Uterus (tissue), 4 donors: ENCODE data around the gene CLNK. TPM values are rescaled to one million over a fixed set of nuclear protein-coding genes. Genes with fewer than 3 reads are reported as not detected.

Experiments
- DNase-seq, 2 donors: peaks; one replicate each; pipeline ENCODE4 v3.0.0-alpha.2; 2019 to 2020
- H3K27ac ChIP-seq, 2 donors: fragments of 200-600 bp; sonication (generic); 1 replicate in 1 of 2; 2 replicates in 1 of 2; pipeline ENCODE4 v1.5.1; 2016 to 2018
- H3K27me3 ChIP-seq, 2 donors: fragments of 200-600 bp; sonication (generic); one replicate each; pipeline ENCODE4 v1.5.1; 2018 to 2019; ENCODE audit warnings: control low read depth in 1 of 2
- H3K36me3 ChIP-seq, 2 donors: fragments of 200-600 bp; sonication (generic); one replicate each; pipeline ENCODE4 v1.5.1; 2019; ENCODE audit warnings: control low read depth in 1 of 2
- H3K4me1 ChIP-seq, 2 donors: fragments of 200-600 bp; sonication (generic); one replicate each; pipeline ENCODE4 v1.5.1; 2018 to 2019; ENCODE audit warnings: control low read depth in 1 of 2
- H3K4me3 ChIP-seq, 2 donors: fragments of 200-600 bp; sonication (generic); 1 replicate in 1 of 2; 2 replicates in 1 of 2; pipeline ENCODE4 v1.5.1; 2018 to 2019; ENCODE audit warnings: mild to moderate bottlenecking in 1 of 2
- H3K9me3 ChIP-seq, 2 donors: fragments of 200-600 bp; sonication (generic); one replicate each; pipeline ENCODE4 v1.5.1; 2019; ENCODE audit warnings: control low read depth in 1 of 2
- POLR2A ChIP-seq, 2 donors: fragments of 450-650 bp; IDR thresholded peaks; one replicate each; pipeline ENCODE4 v1.6.1; 2016; ENCODE audit warnings: antibody characterized with exemption in 2 of 2, mild to moderate bottlenecking in 1 of 2, moderate library complexity in 1 of 2
- intact Hi-C: fragments of 100-400 bp; cut with DNase I; formaldehyde crosslinking; loops from one replicate; pipeline ENCODE4 v1.15.1; 2023; ENCODE audit warnings: low total_unique reads
- total RNA-seq, 4 donors: library from RNA; depleted of rRNA in 3 of 4; stranded (reverse); fragments of >200 nt in 3 of 4; gene quantifications; one replicate each; pipeline versions ENCODE4 v1.1.0 to v1.2.4, GENCODE V29; 2014 to 2023
- TF ChIP-seq, protein P1 (sequence below), 4 experiments: fragments of 200-600 bp in 2 of 4; fragments of 450-650 bp in 2 of 4; sonication (generic) in 2 of 4; IDR thresholded peaks; one replicate each; pipeline ENCODE4 v1.5.1; 2016 to 2019; ENCODE audit warnings: antibody characterized with exemption in 4 of 4, mild to moderate bottlenecking in 2 of 4, moderate library complexity in 1 of 4
- donor health status: DM: yes; HTN: yes; CAD: no.

The CLNK gene
- total RNA-seq, 4 donors from 2014 or later = not detected

DNA sequence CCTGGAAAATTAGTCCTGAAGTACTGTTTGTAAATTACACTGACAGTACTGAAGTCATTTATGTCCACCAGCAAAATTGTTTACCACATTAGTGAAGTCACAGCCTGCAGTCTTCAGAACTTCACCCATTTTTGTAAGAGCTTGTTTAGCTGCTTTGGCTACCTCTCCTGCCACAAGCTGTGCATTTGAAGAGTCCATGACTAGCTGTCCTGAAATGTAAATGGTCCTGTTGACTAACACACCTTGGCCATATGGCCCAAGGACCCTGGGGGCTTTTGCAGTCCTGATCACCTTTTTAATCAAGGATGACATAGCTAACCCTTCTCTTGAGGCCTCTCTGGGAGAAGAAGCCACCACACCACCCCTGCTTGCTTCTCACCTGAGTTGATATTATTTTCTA, 205.9 kb downstream of the CLNK start:
- H3K27ac ChIP-seq = no peak overlapping the region
- intact Hi-C loops = no loop called here
- H3K27me3 ChIP-seq = no peaks in the 10 kb centered on the region
- H3K4me1 ChIP-seq = no peaks in the 10 kb centered on the region
- no peaks in the 10 kb centered on the region for H3K36me3 ChIP-seq
- DNase-seq = no peak
- no peak overlapping the region for H3K4me3 ChIP-seq
- TF ChIP-seq, protein P1, sequence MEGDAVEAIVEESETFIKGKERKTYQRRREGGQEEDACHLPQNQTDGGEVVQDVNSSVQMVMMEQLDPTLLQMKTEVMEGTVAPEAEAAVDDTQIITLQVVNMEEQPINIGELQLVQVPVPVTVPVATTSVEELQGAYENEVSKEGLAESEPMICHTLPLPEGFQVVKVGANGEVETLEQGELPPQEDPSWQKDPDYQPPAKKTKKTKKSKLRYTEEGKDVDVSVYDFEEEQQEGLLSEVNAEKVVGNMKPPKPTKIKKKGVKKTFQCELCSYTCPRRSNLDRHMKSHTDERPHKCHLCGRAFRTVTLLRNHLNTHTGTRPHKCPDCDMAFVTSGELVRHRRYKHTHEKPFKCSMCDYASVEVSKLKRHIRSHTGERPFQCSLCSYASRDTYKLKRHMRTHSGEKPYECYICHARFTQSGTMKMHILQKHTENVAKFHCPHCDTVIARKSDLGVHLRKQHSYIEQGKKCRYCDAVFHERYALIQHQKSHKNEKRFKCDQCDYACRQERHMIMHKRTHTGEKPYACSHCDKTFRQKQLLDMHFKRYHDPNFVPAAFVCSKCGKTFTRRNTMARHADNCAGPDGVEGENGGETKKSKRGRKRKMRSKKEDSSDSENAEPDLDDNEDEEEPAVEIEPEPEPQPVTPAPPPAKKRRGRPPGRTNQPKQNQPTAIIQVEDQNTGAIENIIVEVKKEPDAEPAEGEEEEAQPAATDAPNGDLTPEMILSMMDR (IDR thresholded peaks at IDR 0.05) = no peak
- TF ChIP-seq POLR2A (IDR thresholded peaks at IDR 0.05) = no peak
- H3K9me3 ChIP-seq = no peaks in the 10 kb centered on the region

DNA sequence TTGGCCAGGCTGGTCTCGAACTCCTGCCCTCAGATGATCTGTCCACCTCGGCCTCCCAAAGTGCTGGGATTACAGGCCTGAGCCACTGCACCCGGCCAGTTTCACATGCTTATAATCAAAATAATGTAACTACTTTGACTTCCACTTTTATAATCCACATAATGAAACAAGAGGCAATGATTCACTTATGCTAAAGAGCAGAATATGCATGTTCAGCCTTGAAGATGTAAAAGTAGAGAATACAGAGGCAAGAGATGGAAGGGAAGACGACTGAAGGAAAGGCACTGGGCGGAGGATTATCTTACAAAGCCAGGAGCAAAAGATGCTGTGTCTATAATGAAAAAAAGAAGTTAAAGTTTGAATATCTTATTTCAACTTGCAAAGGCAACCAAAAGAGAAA, 214.1 kb downstream of the CLNK start:
- no peak for TF ChIP-seq POLR2A (IDR thresholded peaks at IDR 0.05)
- TF ChIP-seq, protein P1 (IDR thresholded peaks at IDR 0.05) = no peak
- no peak for DNase-seq
- no peak overlapping the region for H3K27ac ChIP-seq
- intact Hi-C loops = no loop called here
- no peak overlapping the region for H3K4me3 ChIP-seq
- H3K27me3 ChIP-seq = no peaks in the 10 kb centered on the region
- no peaks in the 10 kb centered on the region for H3K4me1 ChIP-seq
- H3K36me3 ChIP-seq = no peaks in the 10 kb centered on the region
- H3K9me3 ChIP-seq = no peaks in the 10 kb centered on the region

DNA sequence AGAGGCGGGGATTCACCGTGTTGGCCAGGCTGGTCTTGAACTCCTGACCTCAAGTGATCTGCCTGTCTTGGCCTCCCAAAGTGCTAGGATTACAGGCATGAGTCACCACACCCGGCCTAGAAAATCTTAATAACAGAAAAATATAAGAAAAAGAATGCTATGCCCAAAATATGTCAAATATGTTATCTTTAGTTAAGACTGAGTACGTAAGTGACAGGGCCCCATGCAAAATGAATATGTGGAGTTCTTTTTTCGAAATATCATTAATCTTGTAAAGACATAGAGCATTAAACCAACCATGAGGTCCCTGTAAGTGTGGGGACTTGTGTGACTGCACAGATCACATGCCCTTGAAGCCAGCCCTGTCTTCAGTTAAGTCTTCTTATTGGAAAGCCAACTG, 218.4 kb downstream of the CLNK start:
- intact Hi-C loops = no loop called here
- Histone ChIP-seq H3K27ac (no peak overlapping the region), H3K9me3 (no peaks in the 10 kb centered on the region), H3K36me3 (no peaks in the 10 kb centered on the region), H3K4me1 (no peaks in the 10 kb centered on the region), H3K4me3 (no peak overlapping the region), H3K27me3 (peaks cover 0 to 12% of the 10 kb centered on the region in 2 donors)
- no peak for DNase-seq
- TF ChIP-seq, protein P1 (IDR thresholded peaks at IDR 0.05) = no peak
- no peak for TF ChIP-seq POLR2A (IDR thresholded peaks at IDR 0.05)

DNA sequence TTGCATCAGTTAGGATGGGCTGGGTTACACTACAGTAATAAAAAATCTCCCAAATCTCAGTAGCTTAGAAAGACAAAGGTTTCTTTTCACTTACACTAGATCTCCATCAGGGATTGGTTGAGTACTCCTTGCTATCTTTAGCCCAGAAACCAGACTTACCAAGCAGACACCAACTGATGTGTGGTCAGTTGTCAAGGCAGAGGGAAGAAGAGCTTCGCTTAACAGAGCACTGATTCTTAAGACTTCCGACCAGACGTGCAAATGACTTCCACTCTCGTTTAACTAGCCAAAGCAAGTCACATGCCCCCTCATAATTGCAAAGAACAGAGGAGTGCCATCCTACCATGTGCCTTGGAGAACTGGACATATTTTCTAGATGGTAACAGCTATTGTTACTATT, 221.7 kb downstream of the CLNK start:
- TF ChIP-seq, protein P1 (IDR thresholded peaks at IDR 0.05) = no peak
- no peak for TF ChIP-seq POLR2A (IDR thresholded peaks at IDR 0.05)
- no peak for DNase-seq
- Histone ChIP-seq H3K4me1 (no peaks in the 10 kb centered on the region), H3K4me3 (no peak overlapping the region), H3K36me3 (no peaks in the 10 kb centered on the region), H3K27ac (no peak overlapping the region), H3K9me3 (no peaks in the 10 kb centered on the region), H3K27me3 (peaks cover 0 to 19% of the 10 kb centered on the region in 2 donors)
- intact Hi-C loops = no loop called here

DNA sequence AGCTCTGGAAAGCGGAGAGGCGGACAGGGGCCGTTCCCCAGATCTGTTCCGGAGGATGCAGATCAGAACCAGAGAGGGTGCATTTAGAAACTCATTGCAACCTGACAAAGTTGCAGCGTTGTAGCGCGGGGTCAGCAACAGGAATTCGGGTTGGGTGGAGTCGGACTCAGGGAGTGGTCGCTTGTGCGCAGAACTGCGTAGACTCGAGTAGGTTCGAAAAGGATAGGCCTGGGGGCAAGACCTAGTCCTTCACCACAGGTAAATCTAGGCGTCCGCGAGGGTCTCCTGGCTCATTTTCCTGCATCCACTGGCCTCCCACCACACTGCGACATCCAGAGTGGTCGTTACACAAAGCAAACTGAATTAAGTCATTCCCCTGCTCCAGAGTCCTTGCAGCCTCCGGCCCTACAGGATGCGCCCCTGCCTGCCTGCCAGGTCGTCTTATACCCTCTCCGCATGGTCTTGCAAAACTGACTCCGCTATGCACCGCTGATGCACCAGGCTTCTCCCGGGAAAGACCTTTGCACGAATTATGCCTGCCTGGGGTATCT, 222.6 kb downstream of the CLNK start:
- Histone ChIP-seq H3K4me1 (no peaks in the 10 kb centered on the region), H3K27me3 (peaks cover 0 to 19% of the 10 kb centered on the region in 2 donors), H3K27ac (no peak overlapping the region), H3K9me3 (no peaks in the 10 kb centered on the region), H3K4me3 (peak overlapping the region in 1 of 2 donors; percentile 3), H3K36me3 (no peaks in the 10 kb centered on the region)
- TF ChIP-seq, protein P1 (IDR thresholded peaks at IDR 0.05) = no peak
- TF ChIP-seq POLR2A (IDR thresholded peaks at IDR 0.05) = no peak
- DNase-seq = no peak
- intact Hi-C loops = no loop called here
